Measurements from ENCODE around the gene USH1C.

USH1C gene

GRCh38 chr11:17544181-17544622, at the start of gene USH1C:
USH1C (minus strand) TSS chr11:17544416; CDS start chr11:17544307, 109 bp downstream.
- no peak for DNase-seq

GRCh38 chr11:17593466-17594245, 49.4 kb upstream of the USH1C start:
- DNase-seq: no peak

GRCh38 chr11:17591293-17591692, 47.1 kb upstream of the USH1C start:
- DNase-seq: no peak

GRCh38 chr11:17590463-17590862, 46.2 kb upstream of the USH1C start:
- DNase-seq: no peak

GRCh38 chr11:17588721-17589120, 44.5 kb upstream of the USH1C start:
- no peak for DNase-seq

- no peak for DNase-seq
Observed at GRCh38 chr11:17588166-17588565, 44.0 kb upstream of the USH1C start.

GRCh38 chr11:17585911-17586695, 41.9 kb upstream of the USH1C start:
- no peak for DNase-seq

GRCh38 chr11:17581732-17582053, 37.5 kb upstream of the USH1C start:
- DNase-seq: no peak

GRCh38 chr11:17581036-17581731, 37.0 kb upstream of the USH1C start:
- DNase-seq: no peak

GRCh38 chr11:17580271-17580670, 36.1 kb upstream of the USH1C start:
- no peak for DNase-seq

- no peak for DNase-seq
Observed at GRCh38 chr11:17579451-17579850, 35.2 kb upstream of the USH1C start.

GRCh38 chr11:17578958-17579357, 34.7 kb upstream of the USH1C start:
- no peak for DNase-seq

GRCh38 chr11:17578296-17578695, 34.1 kb upstream of the USH1C start:
- DNase-seq: no peak

GRCh38 chr11:17575431-17576425, 31.5 kb upstream of the USH1C start:
- DNase-seq: no peak

GRCh38 chr11:17574141-17575091, 30.2 kb upstream of the USH1C start:
- DNase-seq: no peak

GRCh38 chr11:17573526-17573925, 29.3 kb upstream of the USH1C start:
- no peak for DNase-seq

- DNase-seq: no peak
Observed at GRCh38 chr11:17572791-17573460, 28.7 kb upstream of the USH1C start.

GRCh38 chr11:17572359-17572690, 28.1 kb upstream of the USH1C start:
- DNase-seq: no peak

GRCh38 chr11:17571431-17572358, 27.5 kb upstream of the USH1C start:
- no peak for DNase-seq

GRCh38 chr11:17570034-17570433, 25.8 kb upstream of the USH1C start:
- no peak for DNase-seq

All from NCI-H2029 treated with DMSO at 0.1 percent for 48 hours (cell line).